ENCODE data around the gene SLC24A3.

Gene SLC24A3

GRCh38 chr20:19582782-19583181, 370.3 kb downstream of the SLC24A3 start:
- ChIA-PET CTCF (interaction anchor here (0.5 to 3.8 kb wide), 7 partner anchors 9 to 1166 kb away, joined by 3 to 65 read pairs (median 3); no protein-coding TSS in a partner anchor), POLR2A (no interaction called here)
- Histone ChIP-seq H3K27ac (ENCODE audit: extremely low read depth, low read depth, low read length) (no peak overlapping the region), H3K9me3 (ENCODE audit: control insufficient read depth, insufficient read depth, low read depth, low read length) (no peaks in the 10 kb centered on the region), H3K4me1 (ENCODE audit: control insufficient read depth, insufficient read depth, low read length) (no peaks in the 10 kb centered on the region), H3K36me3 (ENCODE audit: control insufficient read depth in 2 of 2, insufficient read depth in 1 of 2, low read length in 2 of 2) (no peaks in the 10 kb centered on the region), H3K4me3 (ENCODE audit: low read depth, low read length) (no peak overlapping the region)
- TF ChIP-seq ZIC2 (tag by site-specific recombination; IDR thresholded peaks at IDR 0.05) (peak; percentile 22; the same call in 1 of the 2 replicates), ZBTB49 (tag by site-specific recombination; IDR thresholded peaks at IDR 0.05; ENCODE audit: low read depth) (no peak), MZF1 (tag by site-specific recombination; IDR thresholded peaks at IDR 0.05; ENCODE audit: borderline replicate concordance) (no peak), ZNF155 (tag by site-specific recombination; IDR thresholded peaks at IDR 0.05) (no peak)

GRCh38 chr20:19583532-19584175, 371.2 kb downstream of the SLC24A3 start:
- Histone ChIP-seq H3K4me1 (ENCODE audit: control insufficient read depth, insufficient read depth, low read length) (no peaks in the 10 kb centered on the region), H3K36me3 (ENCODE audit: control insufficient read depth in 2 of 2, insufficient read depth in 1 of 2, low read length in 2 of 2) (no peaks in the 10 kb centered on the region), H3K4me3 (ENCODE audit: low read depth, low read length) (no peak overlapping the region), H3K9me3 (ENCODE audit: control insufficient read depth, insufficient read depth, low read depth, low read length) (no peaks in the 10 kb centered on the region), H3K27ac (ENCODE audit: extremely low read depth, low read depth, low read length) (no peak overlapping the region)
- POLR2A ChIA-PET: no interaction called here
- no peak for TF ChIP-seq ZNF664 (tag by site-specific recombination; IDR thresholded peaks at IDR 0.05)
- TF ChIP-seq ZNF654 (tag by site-specific recombination; IDR thresholded peaks at IDR 0.05; ENCODE audit: low read depth): peak; percentile 40
- CTCF ChIA-PET: interaction anchor here (0.7 to 3.8 kb wide), 23 partner anchors 9 to 988 kb away, joined by 3 to 65 read pairs (median 4); no protein-coding TSS in a partner anchor

- H3K36me3 ChIP-seq (ENCODE audit: control insufficient read depth in 2 of 2, insufficient read depth in 1 of 2, low read length in 2 of 2): no peaks in the 10 kb centered on the region
- no peak overlapping the region for H3K4me3 ChIP-seq (ENCODE audit: low read depth, low read length)
- ChIA-PET POLR2A (no interaction called here), CTCF (interaction anchor here (0.6 to 0.9 kb wide), 3 partner anchors 42 to 383 kb away, joined by 3 to 5 read pairs (median 3); no protein-coding TSS in a partner anchor)
- no peak overlapping the region for H3K27ac ChIP-seq (ENCODE audit: extremely low read depth, low read depth, low read length)
- H3K4me1 ChIP-seq (ENCODE audit: control insufficient read depth, insufficient read depth, low read length): no peaks in the 10 kb centered on the region
- TF ChIP-seq ZNF76 (tag by site-specific recombination; IDR thresholded peaks at IDR 0.05; ENCODE audit: borderline replicate concordance, low read depth) (no peak), ZNF843 (tag by site-specific recombination; IDR thresholded peaks at IDR 0.05) (no peak), HIC1 (tag by site-specific recombination; IDR thresholded peaks at IDR 0.05) (no peak), INSM2 (tag by site-specific recombination; IDR thresholded peaks at IDR 0.05) (no peak), ZBTB8A (tag by site-specific recombination; IDR thresholded peaks at IDR 0.05) (no peak), HOXA7 (CRISPR knock-in tag; IDR thresholded peaks at IDR 0.05; ENCODE audit: borderline replicate concordance) (no peak), ZNF266 (tag by site-specific recombination; IDR thresholded peaks at IDR 0.05; ENCODE audit: low read depth) (no peak), ZNF239 (tag by site-specific recombination; IDR thresholded peaks at IDR 0.05) (no peak), GLIS1 (tag by site-specific recombination; IDR thresholded peaks at IDR 0.05) (no peak), ZNF23 (tag by site-specific recombination; IDR thresholded peaks at IDR 0.05; ENCODE audit: borderline replicate concordance) (no peak), ZNF157 (tag by site-specific recombination; IDR thresholded peaks at IDR 0.05) (no peak)
- no peaks in the 10 kb centered on the region for H3K9me3 ChIP-seq (ENCODE audit: control insufficient read depth, insufficient read depth, low read depth, low read length)
These were observed 375.8 kb downstream of the SLC24A3 start for GRCh38 chr20:19588241-19588640.
